ENCODE data around the gene FIBCD1. TPM values are rescaled to one million over a fixed set of nuclear protein-coding genes. Genes with fewer than 3 reads are reported as not detected.

FIBCD1 gene
- total RNA-seq, 1 experiment from 2014 or later: 6.6 TPM

- no peak for TF ChIP-seq ZNF425 (CRISPR knock-in tag; conservative IDR thresholded peaks at IDR 0.05)
- TF ChIP-seq USF2 (CRISPR knock-in tag; IDR thresholded peaks at IDR 0.05): no peak
- TF ChIP-seq FOXP4 (CRISPR knock-in tag; IDR thresholded peaks at IDR 0.05): no peak
- TF ChIP-seq PRDM15 (CRISPR knock-in tag; IDR thresholded peaks at IDR 0.05): no peak
- TF ChIP-seq CTCF (IDR thresholded peaks at IDR 0.05): peak; percentile 23; the same call in 1 of the 2 replicates
- no peak for TF ChIP-seq FOXJ3 (CRISPR knock-in tag; IDR thresholded peaks at IDR 0.05; ENCODE audit: borderline replicate concordance)
- no peak for TF ChIP-seq FOXK1 (CRISPR knock-in tag; IDR thresholded peaks at IDR 0.05)
- no peak for TF ChIP-seq ZMAT4 (CRISPR knock-in tag; IDR thresholded peaks at IDR 0.05)
- no peak for TF ChIP-seq GTF2I (CRISPR knock-in tag; conservative IDR thresholded peaks at IDR 0.05)
- TF ChIP-seq OVOL2 (CRISPR knock-in tag; IDR thresholded peaks at IDR 0.05; ENCODE audit: borderline replicate concordance): no peak
- TF ChIP-seq MXD4 (CRISPR knock-in tag; IDR thresholded peaks at IDR 0.05; ENCODE audit: borderline replicate concordance): no peak
- TF ChIP-seq KAT7 (CRISPR knock-in tag; IDR thresholded peaks at IDR 0.05; ENCODE audit: borderline replicate concordance): no peak
- 0 out of 2 replicates have a peak, but pooled peaks have one; percentile 26 for TF ChIP-seq SP1 (CRISPR knock-in tag; conservative IDR thresholded peaks at IDR 0.05)
- no peak for TF ChIP-seq RELA (CRISPR knock-in tag; IDR thresholded peaks at IDR 0.05; ENCODE audit: borderline replicate concordance)
- no peak for TF ChIP-seq ZNF396 (CRISPR knock-in tag; IDR thresholded peaks at IDR 0.05; ENCODE audit: borderline replicate concordance)
- no peak for TF ChIP-seq EMX1 (CRISPR knock-in tag; IDR thresholded peaks at IDR 0.05)
- TF ChIP-seq ZNF416 (CRISPR knock-in tag; IDR thresholded peaks at IDR 0.05): no peak
- no peak for TF ChIP-seq CREB1 (CRISPR knock-in tag; IDR thresholded peaks at IDR 0.05)
- TF ChIP-seq, protein P1, sequence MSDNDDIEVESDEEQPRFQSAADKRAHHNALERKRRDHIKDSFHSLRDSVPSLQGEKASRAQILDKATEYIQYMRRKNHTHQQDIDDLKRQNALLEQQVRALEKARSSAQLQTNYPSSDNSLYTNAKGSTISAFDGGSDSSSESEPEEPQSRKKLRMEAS (CRISPR knock-in tag; IDR thresholded peaks at IDR 0.05): peak; percentile 34; the same call in 1 of the 2 replicates
- TF ChIP-seq ATF6 (CRISPR knock-in tag; IDR thresholded peaks at IDR 0.05): no peak
- no peak for TF ChIP-seq CREM (CRISPR knock-in tag; IDR thresholded peaks at IDR 0.05)
- no peak for TF ChIP-seq NR2C2 (CRISPR knock-in tag; IDR thresholded peaks at IDR 0.05)
- peak; percentile 36; the same call in 1 of the 2 replicates for TF ChIP-seq TEAD1 (CRISPR knock-in tag; IDR thresholded peaks at IDR 0.05)
- TF ChIP-seq SMAD4 (CRISPR knock-in tag; IDR thresholded peaks at IDR 0.05): no peak
Measured at GRCh38 chr9:130939405-130940026, 469 bp upstream of the FIBCD1 start (continued).
